Endothelial cell of umbilical vein (primary cell): ENCODE data around the gene DGCR6L. TPM values are rescaled to one million over a fixed set of nuclear protein-coding genes. Genes with fewer than 3 reads are reported as not detected.
"Not testable (repeated sequence)": the region's sequence is repeated elsewhere in the genome, so short reads cannot be mapped to it uniquely, and the experiment has no call there.

Source experiments
- BruUV-seq: library from RNA; stranded (reverse); fragments of 400-500 nt; replicated peaks from 2 replicates; lab custom pipeline; 2021; lab: Mats Ljungman, UMichigan
- CTCF ChIA-PET: fragments of 300-600, 350-600 bp; sonication (Branson Sonifier 250); formaldehyde crosslinking; loops from one replicate; lab custom pipeline; 2021; ENCODE audit warnings: antibody characterized with exemption, inconsistent platforms; lab: Charles Lee
- POLR2A ChIA-PET: fragments of 300-600, 350-600 bp; sonication (Branson Sonifier 250); formaldehyde crosslinking; loops from one replicate; lab custom pipeline; 2021; ENCODE audit warnings: antibody characterized with exemption, inconsistent platforms; lab: Charles Lee
- DNase-seq: peaks from one replicate; pipeline ENCODE4 v3.0.0-alpha.2; 2011; ENCODE audit warnings: low read depth, low spot score
- FAIRE-seq: peaks from 2 replicates; lab custom pipeline; 2011; peaks lifted over from hg19 to GRCh38; lab: Jason Lieb, UNC
- H2AFZ ChIP-seq: 2 replicates; pipeline ENCODE4 v1.6.0; 2012; ENCODE audit warnings: low read depth, low read length, control low read depth, inconsistent platforms
- H3K27ac ChIP-seq: 2 replicates; pipeline ENCODE4 v1.5.1; 2011; ENCODE audit warnings: low read depth, mild to moderate bottlenecking, control low read depth, low read length, moderate library complexity; ENCODE audit not compliant: insufficient read depth
- H3K27me3 ChIP-seq, 2 experiments: 2 replicates each; pipeline versions ENCODE4 v1.6.0 to v1.6.1; 2011; ENCODE audit warnings: low read length in 2 of 2, mixed read lengths in 1 of 2; ENCODE audit not compliant: control insufficient read depth in 2 of 2, insufficient read depth in 2 of 2
- H3K36me3 ChIP-seq, 2 experiments: 2 replicates in 1 of 2; 3 replicates in 1 of 2; pipeline ENCODE4 v1.5.1; 2011; ENCODE audit warnings: low read length in 2 of 2, mild to moderate bottlenecking in 1 of 2, moderate library complexity in 1 of 2; ENCODE audit not compliant: control insufficient read depth in 2 of 2, insufficient read depth in 2 of 2; ENCODE audit errors: extremely low read depth in 1 of 2
- H3K4me1 ChIP-seq: 3 replicates; pipeline ENCODE4 v1.5.1; 2011; ENCODE audit warnings: mild to moderate bottlenecking, low read length; ENCODE audit not compliant: control insufficient read depth, insufficient read depth; ENCODE audit errors: extremely low read depth
- H3K4me2 ChIP-seq: 2 replicates; pipeline ENCODE4 v1.6.1; 2011; ENCODE audit warnings: low read length, control low read depth, mixed read lengths; ENCODE audit not compliant: insufficient read depth
- H3K4me3 ChIP-seq, 3 experiments: fragments of 200-600 bp in 1 of 3; sonication (generic), shearing (Covaris generic) in 1 of 3; replicated peaks in 1 of 3; 2 replicates each; pipeline ENCODE4 v1.5.1; 2011 to 2016; ENCODE audit warnings: control low read depth in 3 of 3, low read length in 3 of 3, mild to moderate bottlenecking in 2 of 3, inconsistent platforms in 1 of 3, low read depth in 1 of 3, moderate library complexity in 1 of 3; ENCODE audit not compliant: insufficient read depth in 1 of 3
- H3K79me2 ChIP-seq: 2 replicates; pipeline ENCODE4 v1.6.0; 2012; ENCODE audit warnings: low read length, inconsistent platforms; ENCODE audit not compliant: control insufficient read depth, insufficient read depth
- H3K9ac ChIP-seq: replicated peaks from 2 replicates; pipeline ENCODE3; 2011; ENCODE audit warnings: low read length, control low read depth; ENCODE audit not compliant: insufficient read depth; ENCODE audit errors: extremely low read depth
- H3K9me1 ChIP-seq: replicated peaks from 3 replicates; pipeline ENCODE4 v1.6.0; 2011; ENCODE audit warnings: mild to moderate bottlenecking, low read length; ENCODE audit not compliant: control insufficient read depth, insufficient read depth; ENCODE audit errors: extremely low read depth
- H3K9me3 ChIP-seq: replicated peaks from 2 replicates; pipeline ENCODE4 v1.5.1; 2012; ENCODE audit warnings: low read length, inconsistent platforms; ENCODE audit not compliant: control insufficient read depth, insufficient read depth
- H4K20me1 ChIP-seq: replicated peaks from 2 replicates; pipeline ENCODE3; 2011; ENCODE audit warnings: mild to moderate bottlenecking, low read length; ENCODE audit not compliant: control insufficient read depth, insufficient read depth; ENCODE audit errors: extremely low read depth
- EZH2 ChIP-seq: IDR thresholded peaks from 2 replicates; pipeline ENCODE4 v1.6.1; 2012; ENCODE audit warnings: borderline replicate concordance, low read depth, mild to moderate bottlenecking, moderate library complexity, low read length, inconsistent platforms; ENCODE audit not compliant: severe bottlenecking
- FOS ChIP-seq: IDR thresholded peaks from 2 replicates; pipeline ENCODE4 v1.6.1; 2011; ENCODE audit warnings: mild to moderate bottlenecking, low read length, moderate library complexity, borderline replicate concordance; ENCODE audit not compliant: insufficient read depth
- GATA2 ChIP-seq: IDR thresholded peaks from 2 replicates; pipeline ENCODE4 v1.7.0; 2011; ENCODE audit warnings: low read depth, mild to moderate bottlenecking, moderate library complexity, mixed read lengths, low read length; ENCODE audit not compliant: insufficient read length, insufficient read depth
- JUN ChIP-seq: IDR thresholded peaks from 2 replicates; pipeline ENCODE4 v1.6.1; 2011; ENCODE audit warnings: borderline replicate concordance, low read depth; ENCODE audit not compliant: insufficient read length, insufficient read depth
- MYC ChIP-seq: IDR thresholded peaks from one replicate; pipeline ENCODE4 v1.6.1; 2011; ENCODE audit warnings: mild to moderate bottlenecking, low read depth, low read length
- POLR2A ChIP-seq: IDR thresholded peaks from 2 replicates; pipeline ENCODE4 v1.6.1; 2012; ENCODE audit warnings: low read depth, mild to moderate bottlenecking, control low read depth, low read length
- POLR2AphosphoS5 ChIP-seq: IDR thresholded peaks from 2 replicates; pipeline ENCODE4 v1.6.1; 2012; ENCODE audit warnings: low read depth, mild to moderate bottlenecking, control low read depth, low read length, moderate library complexity; ENCODE audit not compliant: insufficient read depth
- dilution Hi-C: fragments of 300-500 bp; cut with MboI; formaldehyde crosslinking; loops from one replicate; pipeline ENCODE4 v1.15.0; 2019; ENCODE audit warnings: low sequenced_read_pairs; ENCODE audit not compliant: extremely low pct_ligation_motif_present
- intact Hi-C: fragments of 100-400 bp; cut with micrococcal nuclease; formaldehyde crosslinking; loops from one replicate; pipeline ENCODE4 v1.10.0; 2022
- polyA plus RNA-seq, 4 experiments: library from polyadenylated mRNA; depleted of rRNA in 3 of 4; stranded (reverse) in 3 of 4; unstranded in 1 of 4; fragments of >200 nt; gene quantifications; 2 replicates each; pipeline versions ENCODE4 v1.2.1 to v1.2.3, GENCODE V29; 2011 to 2012; ENCODE audit warnings: missing spikeins in 1 of 4
- total RNA-seq: library from RNA; stranded (reverse); gene quantifications from 2 replicates; pipeline ENCODE4 v1.2.3, GENCODE V29; 2021
- TF ChIP-seq, protein P1 (sequence below): IDR thresholded peaks from 2 replicates; pipeline ENCODE4 v1.6.1; 2011; ENCODE audit not compliant: insufficient read depth, insufficient read length
- TF ChIP-seq, protein P2 (sequence below), 2 donors: IDR thresholded peaks; 1 replicate in 1 of 2; 2 replicates in 1 of 2; pipeline ENCODE4 v1.5.1; 2011; ENCODE audit warnings: low read length in 2 of 2, mild to moderate bottlenecking in 2 of 2, moderate library complexity in 2 of 2, control low read depth in 1 of 2, inconsistent platforms in 1 of 2, low read depth in 1 of 2; ENCODE audit not compliant: insufficient read depth in 1 of 2; ENCODE audit errors: extremely low read depth in 1 of 2

The DGCR6L gene
- total and polyA plus RNA-seq, 2 donors (not counting 3 experiments of a cell fraction or from before 2014, with no cell fraction given), result 38.0 to 67.5 TPM

DNA sequence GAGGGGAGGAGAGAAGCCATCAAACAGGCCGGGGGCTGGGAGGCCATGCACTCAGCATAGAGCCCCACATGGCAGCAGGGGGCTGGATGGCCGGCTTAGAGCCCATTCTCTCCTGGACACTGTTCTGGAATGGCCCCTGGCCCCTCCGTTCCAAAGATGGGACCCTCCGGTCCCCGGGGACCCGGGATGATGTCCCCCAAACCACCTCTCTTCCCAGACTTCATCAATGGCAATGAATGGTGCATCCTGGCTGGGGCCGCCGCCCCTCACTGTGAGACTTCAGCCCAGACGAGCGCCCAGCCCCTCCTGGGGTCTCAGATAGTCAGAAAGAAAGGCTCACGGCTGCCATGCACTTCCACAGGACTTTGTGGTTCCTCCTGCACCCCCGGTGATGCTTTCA lies 38.0 kb downstream of the DGCR6L start:
- intact Hi-C loops, result no loop called here
- Histone ChIP-seq H3K9ac (no peak overlapping the region), H3K4me3 (no peak overlapping the region), H3K79me2 (no peaks in the 10 kb centered on the region), H3K27me3 (no peaks in the 10 kb centered on the region), H3K4me1 (no peaks in the 10 kb centered on the region), H3K27ac (no peak overlapping the region), H3K4me2 (no peak overlapping the region), H3K36me3 (no peaks in the 10 kb centered on the region), H4K20me1 (no peaks in the 10 kb centered on the region), H3K9me1 (no peaks in the 10 kb centered on the region), H2AFZ (no peak overlapping the region), H3K9me3 (no peaks in the 10 kb centered on the region)
- BruUV-seq, result no TSS peak
- no peak for FAIRE-seq
- DNase-seq, result no peak
- dilution Hi-C loops, result no loop called here
- ChIA-PET CTCF (interaction anchor here (4.1 kb wide), 1 partner anchor 125 kb away, joined by 52 read pairs; no protein-coding TSS in a partner anchor), POLR2A (no interaction called here)
- TF ChIP-seq JUN, result no peak
- TF ChIP-seq EZH2, result no peak
- TF ChIP-seq GATA2, result no peak
- TF ChIP-seq MYC, result no peak
- no peak for TF ChIP-seq FOS
- TF ChIP-seq, protein P1, sequence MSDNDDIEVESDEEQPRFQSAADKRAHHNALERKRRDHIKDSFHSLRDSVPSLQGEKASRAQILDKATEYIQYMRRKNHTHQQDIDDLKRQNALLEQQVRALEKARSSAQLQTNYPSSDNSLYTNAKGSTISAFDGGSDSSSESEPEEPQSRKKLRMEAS, result no peak
- TF ChIP-seq, protein P2, sequence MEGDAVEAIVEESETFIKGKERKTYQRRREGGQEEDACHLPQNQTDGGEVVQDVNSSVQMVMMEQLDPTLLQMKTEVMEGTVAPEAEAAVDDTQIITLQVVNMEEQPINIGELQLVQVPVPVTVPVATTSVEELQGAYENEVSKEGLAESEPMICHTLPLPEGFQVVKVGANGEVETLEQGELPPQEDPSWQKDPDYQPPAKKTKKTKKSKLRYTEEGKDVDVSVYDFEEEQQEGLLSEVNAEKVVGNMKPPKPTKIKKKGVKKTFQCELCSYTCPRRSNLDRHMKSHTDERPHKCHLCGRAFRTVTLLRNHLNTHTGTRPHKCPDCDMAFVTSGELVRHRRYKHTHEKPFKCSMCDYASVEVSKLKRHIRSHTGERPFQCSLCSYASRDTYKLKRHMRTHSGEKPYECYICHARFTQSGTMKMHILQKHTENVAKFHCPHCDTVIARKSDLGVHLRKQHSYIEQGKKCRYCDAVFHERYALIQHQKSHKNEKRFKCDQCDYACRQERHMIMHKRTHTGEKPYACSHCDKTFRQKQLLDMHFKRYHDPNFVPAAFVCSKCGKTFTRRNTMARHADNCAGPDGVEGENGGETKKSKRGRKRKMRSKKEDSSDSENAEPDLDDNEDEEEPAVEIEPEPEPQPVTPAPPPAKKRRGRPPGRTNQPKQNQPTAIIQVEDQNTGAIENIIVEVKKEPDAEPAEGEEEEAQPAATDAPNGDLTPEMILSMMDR (IDR thresholded peaks at IDR 0.05; ENCODE audit: extremely low read depth in 1 of 2, insufficient read depth in 1 of 2, low read depth in 1 of 2, low read length in 2 of 2), result no peak
- TF ChIP-seq POLR2A, result no peak
- TF ChIP-seq POLR2AphosphoS5, result no peak

DNA sequence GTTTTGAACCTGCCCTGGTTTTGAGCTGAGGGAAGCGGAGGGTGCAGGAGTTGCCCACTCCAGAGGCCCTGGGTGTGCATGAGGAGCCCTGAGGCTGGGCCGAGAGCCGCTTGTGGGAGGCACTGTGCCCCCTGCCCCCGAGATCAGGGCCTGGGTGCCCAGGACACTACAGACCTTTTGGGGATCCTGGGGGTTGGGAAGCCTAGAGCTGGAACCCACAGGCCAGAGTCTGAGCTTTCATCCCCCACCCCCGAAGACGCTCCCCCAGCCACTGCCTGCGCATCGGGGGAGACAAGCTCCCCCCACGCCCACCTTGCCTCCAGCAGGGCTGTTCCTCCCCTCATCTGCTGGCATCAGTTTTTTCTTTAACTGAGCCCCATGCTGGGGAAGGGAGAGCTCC lies 38.4 kb downstream of the DGCR6L start:
- H3K79me2 ChIP-seq, BruUV-seq, DNase-seq, dilution Hi-C loops, H3K9me1 ChIP-seq, H4K20me1 ChIP-seq, H3K36me3 ChIP-seq, POLR2A ChIA-PET, FAIRE-seq, H3K9me3 ChIP-seq, H3K4me3 ChIP-seq, H3K27me3 ChIP-seq, H3K27ac ChIP-seq, H3K4me2 ChIP-seq, H3K9ac ChIP-seq, intact Hi-C loops, H2AFZ ChIP-seq, H3K4me1 ChIP-seq: not testable (repeated sequence)
- CTCF ChIA-PET, result interaction anchor here (4.1 kb wide), 1 partner anchor 125 kb away, joined by 52 read pairs; no protein-coding TSS in a partner anchor
